Measurements from ENCODE around the gene STK33.

The STK33 gene

DNA sequence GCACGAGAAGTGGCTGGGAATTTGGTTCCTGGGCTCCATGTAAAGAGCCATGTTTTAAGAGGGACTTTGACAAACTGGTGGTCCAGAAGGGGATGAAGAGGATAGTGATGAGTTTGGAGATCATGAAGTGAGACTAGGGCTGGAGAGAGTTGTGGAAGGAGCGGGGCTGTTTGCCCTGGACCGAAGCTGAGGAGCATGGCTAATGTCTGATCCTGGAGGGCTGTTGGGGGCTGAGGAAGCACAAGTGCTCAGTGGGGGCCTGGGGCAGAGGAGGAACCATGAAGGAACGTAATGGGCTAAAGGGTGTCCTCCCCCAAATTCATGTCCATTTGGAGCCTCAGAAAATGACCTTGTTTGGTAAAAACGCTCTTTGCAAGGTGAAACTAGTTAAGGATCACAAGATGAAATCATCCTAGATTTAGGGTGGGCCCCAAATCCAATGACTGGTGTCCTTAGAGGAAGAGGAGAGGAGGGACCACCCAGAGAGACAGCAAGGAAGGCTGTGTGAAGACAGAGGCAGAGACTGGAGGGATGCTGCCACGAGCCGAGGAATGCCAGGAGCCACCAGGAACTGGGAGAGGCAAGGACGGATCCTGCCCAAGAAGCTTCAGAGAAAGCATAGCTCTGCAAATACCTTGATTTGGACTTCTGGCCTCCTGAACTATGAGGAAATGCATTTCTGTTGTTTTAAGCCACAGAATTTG lies 223.1 kb downstream of the STK33 start:
- no peak for DNase-seq

DNA sequence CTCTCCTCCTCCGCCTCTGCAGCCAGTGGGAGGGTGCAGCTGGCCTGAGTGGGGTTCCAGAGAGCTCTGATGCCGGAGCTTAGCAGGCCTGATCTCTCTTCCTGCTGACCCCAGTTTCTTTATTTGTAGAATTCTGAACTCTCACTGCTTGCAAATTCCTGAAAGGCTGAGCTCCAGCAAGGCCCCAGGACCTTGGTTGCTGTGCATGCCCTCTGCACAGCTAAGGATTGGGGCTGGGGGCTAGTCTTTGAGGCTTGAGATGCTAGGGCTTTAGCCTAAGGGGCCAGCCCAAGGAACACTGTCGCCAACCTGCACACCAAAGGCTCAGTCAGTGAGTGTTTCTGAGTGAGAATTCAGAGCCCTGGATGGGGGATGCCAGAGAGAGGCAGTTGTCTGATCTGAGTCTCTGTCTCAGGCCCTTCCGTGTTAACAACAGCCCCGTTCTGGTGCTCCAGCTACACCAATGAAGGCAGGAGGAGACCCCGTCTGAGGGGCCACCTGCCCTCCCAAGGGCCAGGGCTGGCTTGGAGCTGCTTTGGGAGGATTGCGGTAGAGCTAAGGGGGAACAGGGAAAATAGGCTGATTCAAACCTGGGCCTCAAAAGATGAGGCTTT lies 224.3 kb downstream of the STK33 start:
- no peak for DNase-seq

- no peak for DNase-seq
Observed at GRCh38 chr11:8368772-8369171, 225.3 kb downstream of the STK33 start.

- DNase-seq = no peak
Observed at GRCh38 chr11:8368194-8368593, 225.8 kb downstream of the STK33 start.

GRCh38 chr11:8366316-8366715 lies 227.7 kb downstream of the STK33 start:
- DNase-seq = no peak

DNA sequence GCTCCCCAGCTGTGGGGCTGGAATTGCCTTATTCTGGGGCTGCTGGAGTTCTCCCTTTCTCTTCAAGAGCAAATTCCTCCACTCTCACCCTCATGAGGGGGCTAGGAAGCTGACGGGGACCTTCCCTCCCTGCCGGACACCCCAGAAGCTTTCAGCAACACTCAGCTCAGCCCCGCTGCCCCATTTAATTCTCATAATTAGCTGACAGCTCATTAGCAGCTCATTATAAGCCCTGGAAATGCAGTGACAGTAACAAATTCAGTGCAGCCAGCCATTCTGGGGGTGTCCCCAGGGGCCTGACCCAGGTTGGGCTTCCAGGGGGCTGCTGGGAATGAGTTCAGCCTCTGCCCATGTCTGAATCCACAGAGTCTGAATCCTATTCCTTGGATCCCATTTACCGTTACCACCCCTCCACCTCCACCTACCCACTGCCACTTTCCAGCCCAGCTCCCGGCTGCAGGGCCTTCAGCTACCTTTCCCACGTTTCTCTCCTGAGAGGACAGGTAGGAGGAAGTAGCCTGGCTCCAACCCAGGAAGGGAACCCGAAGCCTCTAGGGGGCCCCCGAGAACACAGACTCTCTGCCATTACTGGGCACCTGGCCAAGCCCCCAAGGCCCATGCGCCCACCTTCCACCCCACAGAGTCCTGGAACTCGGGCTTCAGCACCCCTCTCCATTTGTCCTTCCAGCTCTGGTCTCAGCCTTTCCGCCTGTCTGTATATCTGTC lies 228.6 kb downstream of the STK33 start:
- DNase-seq = no peak

DNA sequence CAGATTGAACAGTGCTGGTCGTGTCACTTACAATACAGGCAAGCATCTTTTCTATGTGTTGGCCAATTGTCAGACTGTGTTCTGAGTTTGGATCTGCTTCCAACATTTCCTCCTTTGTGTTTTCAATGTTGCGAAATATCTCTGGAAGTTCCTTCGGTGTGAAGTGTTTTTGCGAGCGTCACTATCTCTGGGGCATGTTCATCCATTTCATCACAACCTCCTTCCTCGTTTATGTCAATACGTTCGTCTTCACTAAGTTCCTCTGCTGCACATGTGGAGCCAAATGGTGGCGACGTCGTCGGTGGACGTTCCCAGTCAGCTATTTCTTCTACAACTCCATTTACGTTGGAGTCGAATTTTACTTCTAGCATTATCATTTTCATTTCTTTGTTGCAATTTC lies 230.1 kb downstream of the STK33 start:
- no peak for DNase-seq

GRCh38 chr11:8362899-8363298 lies 231.1 kb downstream of the STK33 start:
- DNase-seq = no peak

- no peak for DNase-seq
Observed at GRCh38 chr11:8362491-8362890, 231.5 kb downstream of the STK33 start.

GRCh38 chr11:8361664-8362210 lies 232.3 kb downstream of the STK33 start:
- no peak for DNase-seq

GRCh38 chr11:8361206-8361605 lies 232.8 kb downstream of the STK33 start:
- DNase-seq = no peak

DNA sequence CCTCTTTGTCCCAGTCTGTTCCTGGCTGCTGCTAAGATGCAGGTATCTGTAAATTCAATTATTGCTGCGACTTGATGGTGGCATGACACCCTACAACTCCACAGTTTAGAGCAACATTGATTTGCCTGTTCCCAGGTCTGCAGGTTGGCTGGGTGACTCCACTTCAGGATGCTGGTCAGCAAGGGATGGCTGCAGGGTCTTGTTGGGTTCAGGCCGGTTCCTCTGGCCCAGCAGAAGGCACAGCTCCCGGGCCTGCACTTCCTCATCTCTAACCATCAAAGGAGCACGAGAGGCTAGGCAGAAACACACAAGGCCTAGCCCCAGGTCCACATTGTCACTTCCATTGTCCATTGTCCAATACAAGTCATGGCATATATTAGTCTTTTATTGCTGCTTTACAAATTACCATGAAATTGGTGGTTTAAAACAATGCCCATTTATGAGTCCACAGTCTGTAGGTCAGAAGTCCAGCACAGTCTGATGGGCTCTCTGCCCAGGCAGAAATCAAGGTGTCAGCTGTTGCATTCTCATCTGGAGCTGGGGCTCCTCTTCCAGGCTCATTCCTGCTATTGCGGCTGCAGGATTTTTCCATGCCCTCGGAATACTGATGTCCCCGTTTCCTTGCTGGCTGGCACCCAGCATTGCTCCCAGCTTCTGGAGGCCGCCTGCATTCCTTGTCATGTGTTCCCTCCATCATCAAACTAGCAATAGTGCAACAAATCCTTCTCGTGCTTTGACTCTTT lies 233.8 kb downstream of the STK33 start:
- no peak for DNase-seq

GRCh38 chr11:8359521-8359920 lies 234.5 kb downstream of the STK33 start:
- DNase-seq = no peak

- DNase-seq = no peak
Observed at GRCh38 chr11:8357891-8358566, 236.0 kb downstream of the STK33 start.

DNA sequence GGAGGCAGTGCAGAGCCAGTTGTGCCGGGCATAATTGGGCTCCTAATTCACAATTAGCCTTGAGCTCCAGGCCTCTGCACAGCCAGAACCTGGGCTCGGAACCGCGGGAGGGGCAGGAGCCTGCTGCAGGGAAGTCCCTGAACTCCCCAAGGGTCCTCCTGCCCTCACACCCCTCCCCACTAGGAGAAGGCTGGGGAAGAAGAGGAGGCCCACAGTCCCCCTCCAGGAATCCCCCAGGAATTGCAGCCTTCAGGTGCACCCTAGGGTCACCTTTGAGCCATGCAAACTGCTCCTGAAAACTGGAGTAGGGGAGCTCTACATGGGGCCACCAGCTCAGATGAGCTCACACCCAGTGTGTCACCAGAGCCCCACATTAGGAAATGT lies 236.5 kb downstream of the STK33 start:
- no peak for DNase-seq

DNA sequence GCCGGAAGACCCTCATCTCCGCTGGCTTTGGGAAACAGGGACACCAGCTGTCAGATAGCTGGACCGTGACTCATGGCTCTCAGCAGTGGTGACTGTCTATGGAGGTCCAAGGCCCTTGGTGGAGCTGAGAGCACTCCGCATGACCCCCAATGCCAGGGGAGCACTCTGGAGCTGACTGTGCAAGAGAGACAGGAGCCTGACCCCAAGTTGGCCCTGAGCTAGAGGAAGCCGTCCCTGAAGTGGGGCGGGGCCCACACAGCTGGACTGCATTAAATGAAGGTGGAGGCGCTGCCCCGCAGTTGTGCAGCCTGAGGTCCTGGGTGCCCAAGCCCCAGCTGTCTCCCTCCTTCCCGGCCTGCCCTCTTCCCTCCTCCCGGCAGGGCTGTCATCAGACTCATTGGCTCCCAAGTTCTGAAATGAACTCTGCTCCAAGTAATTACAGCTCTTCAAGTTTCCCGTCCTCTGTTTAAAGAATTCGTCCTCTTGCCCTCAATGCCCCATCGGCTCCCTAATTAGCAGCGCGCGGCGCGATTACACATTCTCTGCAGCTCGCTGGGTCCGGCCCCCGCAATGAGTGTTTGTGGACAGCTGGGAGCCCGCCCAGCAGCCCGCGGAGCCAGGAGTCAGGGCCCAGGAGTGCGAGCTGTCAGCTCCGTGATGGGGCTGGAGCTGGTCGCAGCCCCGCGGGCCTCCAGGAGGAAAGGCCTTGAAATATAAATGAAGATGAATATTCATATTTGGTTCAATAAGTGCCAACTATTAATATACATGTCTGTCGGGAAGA lies 237.1 kb downstream of the STK33 start:
- no peak for DNase-seq

DNA sequence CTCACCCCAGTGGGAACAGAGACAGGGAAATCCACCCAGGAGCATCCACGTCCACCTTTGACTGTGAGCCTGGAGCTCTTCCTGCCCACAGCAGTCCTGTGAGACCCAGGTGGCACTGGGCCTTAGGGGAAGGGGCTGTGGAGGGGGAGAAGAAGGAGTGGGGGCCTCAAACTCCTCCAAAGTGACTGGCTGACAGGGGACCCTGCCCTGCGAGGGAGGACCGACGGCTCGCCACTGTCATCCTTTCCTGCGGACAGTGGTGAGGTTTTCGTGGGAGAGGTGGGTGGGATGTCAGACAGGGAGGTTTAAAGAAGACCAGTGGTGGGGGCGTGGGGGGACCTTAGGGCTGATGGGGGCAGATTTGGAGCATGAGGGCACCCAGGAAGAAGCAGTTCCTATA lies 237.8 kb downstream of the STK33 start:
- DNase-seq = no peak

- DNase-seq = no peak
Observed at GRCh38 chr11:8355416-8355742, 238.6 kb downstream of the STK33 start.

GRCh38 chr11:8354622-8355415 lies 239.2 kb downstream of the STK33 start:
- no peak for DNase-seq

- DNase-seq = no peak
Observed at GRCh38 chr11:8352876-8353505, 241.0 kb downstream of the STK33 start.

Measured in fibroblast of skin of right biceps (primary cell).